Activated naive CD4-positive, alpha-beta T cell treated with anti-CD3 and anti-CD28 coated beads, Interleukin-2, amount 50 U/mL, for 72 hours (primary cell): ENCODE data around the gene MOV10. TPM values are rescaled to one million over a fixed set of nuclear protein-coding genes. Genes with fewer than 3 reads are reported as not detected.
"Not testable (repeated sequence)": the region's sequence is repeated elsewhere in the genome, so short reads cannot be mapped to it uniquely, and the experiment has no call there.

Source experiments
- ATAC-seq, 2 donors: fragments of 150-1000 bp; cut with Tn5 transposase; 2 replicates each; pipeline ENCODE4 v1.10.0; 2021; ENCODE audit warnings: mild to moderate bottlenecking in 2 of 2, moderate library complexity in 2 of 2
- DNase-seq, 2 donors: peaks; one replicate each; pipeline ENCODE4 v3.0.0; 2021 to 2022; ENCODE audit warnings: low spot score in 2 of 2
- H3K27ac Mint-ChIP-seq, 2 donors: one replicate each; pipeline ENCODE4 v1.8.0; 2022; ENCODE audit warnings: mild to moderate bottlenecking in 2 of 2, mixed read lengths in 2 of 2
- H3K36me3 Mint-ChIP-seq, 2 donors: one replicate each; pipeline ENCODE4 v1.8.0; 2022; ENCODE audit warnings: mixed read lengths in 2 of 2
- H3K9me3 Mint-ChIP-seq, 2 donors: one replicate each; pipeline ENCODE4 v1.8.0; 2022; ENCODE audit warnings: mixed read lengths in 2 of 2
- total RNA-seq, 2 donors: library from RNA; stranded (reverse); gene quantifications; one replicate each; pipeline ENCODE4 v1.2.3, GENCODE V29; 2022

The MOV10 gene
- total RNA-seq, 2 donors from 2014 or later = 81.5 to 122 TPM

GRCh38 chr1:112729011-112729410 lies 54.6 kb downstream of the MOV10 start:
- not testable (repeated sequence) for H3K36me3 Mint-ChIP-seq, H3K27ac Mint-ChIP-seq, DNase-seq, ATAC-seq, H3K9me3 Mint-ChIP-seq

DNA sequence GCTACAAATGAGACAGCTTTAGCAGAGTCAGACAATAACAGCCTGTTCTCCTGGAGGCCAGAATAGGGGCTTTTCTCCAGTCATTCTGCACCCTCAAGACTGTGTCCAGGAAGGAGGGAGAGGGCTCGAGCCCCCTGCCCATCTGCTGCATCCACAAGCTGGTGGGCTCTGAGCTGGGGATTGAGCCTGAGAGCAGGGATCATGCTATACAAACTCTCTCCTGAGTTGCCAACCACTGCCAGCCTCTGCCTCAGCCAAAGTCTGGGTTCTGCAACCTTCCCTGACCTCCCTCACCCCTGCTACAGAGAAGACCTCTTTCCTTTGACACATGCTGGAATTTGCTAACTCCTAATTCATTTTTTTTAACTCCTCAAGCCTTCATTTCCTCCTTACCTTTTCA lies 55.5 kb downstream of the MOV10 start:
- Mint-ChIP-seq H3K36me3 (peaks cover 0 to 8% of the 10 kb centered on the region in 2 donors), H3K9me3 (peaks cover 0 to 5% of the 10 kb centered on the region in 2 donors), H3K27ac (no peak overlapping the region)
- DNase-seq (no peak), ATAC-seq (no peak)

- DNase-seq (no peak), ATAC-seq (no peak)
- Mint-ChIP-seq H3K9me3 (peaks cover 0 to 5% of the 10 kb centered on the region in 2 donors), H3K27ac (no peak overlapping the region), H3K36me3 (peaks cover 0 to 9% of the 10 kb centered on the region in 2 donors)
These were observed 57.0 kb downstream of the MOV10 start for GRCh38 chr1:112731451-112731850.

- ATAC-seq = peak; percentile 92 to 96
- no peak for DNase-seq
- Mint-ChIP-seq H3K27ac (peak overlapping the region in 1 of 2 donors; percentile 24), H3K36me3 (peaks cover 12 to 14% of the 10 kb centered on the region in 2 donors), H3K9me3 (peaks cover 4 to 11% of the 10 kb centered on the region in 2 donors)
These were observed 61.3 kb downstream of the MOV10 start for GRCh38 chr1:112735752-112736151.

GRCh38 chr1:112737573-112737972 lies 63.1 kb downstream of the MOV10 start:
- DNase-seq = no peak
- H3K27ac Mint-ChIP-seq = no peak overlapping the region
- peaks cover 12 to 14% of the 10 kb centered on the region in 2 donors for H3K36me3 Mint-ChIP-seq
- H3K9me3 Mint-ChIP-seq = peaks cover 4 to 11% of the 10 kb centered on the region in 2 donors
- ATAC-seq = no peak

DNA sequence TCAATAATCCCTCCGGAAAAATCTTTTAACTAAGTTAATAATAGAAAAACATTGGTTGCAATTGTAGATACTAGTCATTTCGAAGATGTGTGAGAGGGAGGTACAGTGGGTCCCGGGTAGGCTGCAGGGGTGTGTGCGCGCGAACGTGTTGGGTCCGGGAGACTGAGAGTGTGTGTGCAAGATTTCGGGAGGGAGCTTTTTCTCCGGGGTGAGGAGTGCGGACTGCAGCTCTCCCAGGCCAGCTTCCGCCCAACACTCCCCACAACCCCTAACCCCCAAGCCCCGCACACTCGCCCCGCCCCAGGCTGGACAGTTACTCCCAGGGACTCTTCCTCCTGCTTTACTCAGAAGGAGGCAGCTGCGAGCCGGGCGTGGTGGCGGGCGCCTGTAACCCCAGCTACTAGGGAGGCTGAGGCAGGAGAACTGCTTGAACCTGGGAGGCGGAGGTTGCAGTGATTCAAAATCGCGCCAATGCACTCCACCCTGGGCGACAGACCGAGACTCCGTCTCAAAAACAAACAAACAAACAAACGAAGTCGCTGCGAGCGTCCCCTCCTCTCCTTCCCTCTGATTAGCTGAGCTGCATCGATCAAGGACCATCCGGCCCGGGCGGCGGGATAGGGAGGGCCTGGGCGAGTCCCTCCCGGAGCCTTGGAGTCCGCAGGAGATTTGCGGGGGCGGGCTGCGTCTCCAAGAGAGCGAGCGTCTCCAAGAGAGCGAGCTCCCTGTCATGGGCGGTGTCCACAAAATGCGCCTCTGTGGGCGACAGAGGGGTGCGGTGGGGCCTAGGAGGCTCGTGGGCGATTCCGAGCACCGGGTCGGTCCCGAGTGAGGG lies 68.9 kb downstream of the MOV10 start:
- Mint-ChIP-seq H3K9me3 (peaks cover 4 to 6% of the 10 kb centered on the region in 2 donors), H3K27ac (no peak overlapping the region), H3K36me3 (peaks cover 6 to 20% of the 10 kb centered on the region in 2 donors)
- no peak for DNase-seq
- ATAC-seq = no peak

GRCh38 chr1:112744009-112744578 lies 69.6 kb downstream of the MOV10 start:
- H3K9me3 Mint-ChIP-seq = peaks cover 1 to 2% of the 10 kb centered on the region in 2 donors
- peak in 1 of 2 donors; percentile 35 for ATAC-seq
- DNase-seq = no peak
- no peak overlapping the region for H3K27ac Mint-ChIP-seq
- peaks cover 6 to 16% of the 10 kb centered on the region in 2 donors for H3K36me3 Mint-ChIP-seq

GRCh38 chr1:112748396-112748795 lies 73.9 kb downstream of the MOV10 start:
- H3K27ac Mint-ChIP-seq = no peak overlapping the region

More at GRCh38 chr1:112748396-112748795, 73.9 kb downstream of the MOV10 start:
- no peak for DNase-seq
- peaks cover 6 to 13% of the 10 kb centered on the region in 2 donors for H3K36me3 Mint-ChIP-seq
- no peak for ATAC-seq
- no peaks in the 10 kb centered on the region for H3K9me3 Mint-ChIP-seq

Other genes starting within 250 kb of the MOV10 start
- under 1 TPM; 0.11 to 0.16 TPM for gene WNT2B, start 165.7 kb upstream of the MOV10 start, total RNA-seq
- 10 to 100 TPM; 10.5 to 11.4 TPM for gene ST7L, start 55.5 kb upstream of the MOV10 start, total RNA-seq
- gene CAPZA1, start 54.8 kb upstream of the MOV10 start, total RNA-seq = 100 to 1,000 TPM; 250 to 276 TPM
- 10 to 100 TPM; 62.4 to 81.8 TPM for gene RHOC, start 32.5 kb downstream of the MOV10 start, total RNA-seq
- 1 to 10 TPM in 1 of 2 donors, under 1 TPM in 1; 0.46 to 1.8 TPM for gene PPM1J, start 40.7 kb downstream of the MOV10 start, total RNA-seq